Embryonic facial prominence (tissue), 1 donor: ENCODE results near the gene MCC.

Experiments used
- DNase-seq: peaks from one replicate; pipeline ENCODE4 v3.0.0-alpha.2; 2016; ENCODE audit errors: extremely low spot score

The MCC gene

DNA sequence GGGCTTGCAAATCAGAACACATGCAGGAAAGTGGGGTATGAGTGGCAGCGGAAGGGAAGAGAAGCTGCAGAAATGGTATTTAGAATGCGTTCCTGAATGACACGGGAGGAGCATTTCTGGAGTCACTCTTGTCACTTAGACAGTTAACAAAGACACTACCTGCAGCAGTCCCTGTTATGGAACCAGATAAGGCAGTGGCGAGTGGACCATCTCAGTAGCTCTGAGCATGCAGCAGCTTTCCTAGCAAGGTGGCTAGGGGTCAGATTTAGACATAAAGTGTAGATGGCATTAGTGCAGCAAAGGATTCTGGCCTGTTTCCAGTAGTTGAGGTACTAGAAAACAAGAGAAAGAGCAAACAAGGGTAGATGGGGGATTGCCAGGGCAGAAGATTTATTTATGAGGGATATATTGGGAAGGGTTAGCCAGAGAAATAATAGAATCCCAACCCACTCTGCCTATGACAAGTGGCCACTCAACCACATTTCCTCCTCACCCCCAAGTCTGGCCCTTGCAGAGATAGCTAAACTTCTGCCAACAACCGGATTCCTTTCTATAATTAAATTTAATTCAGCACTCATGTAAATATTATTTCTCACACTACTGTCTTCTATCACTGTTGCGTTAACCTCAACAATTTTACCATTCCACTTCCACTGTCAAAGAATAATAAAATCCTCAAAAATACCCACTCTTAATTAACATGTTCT lies 310.0 kb downstream of the MCC start:
- no peak for DNase-seq

- no peak for DNase-seq
These were observed 311.0 kb downstream of the MCC start for GRCh38 chr5:113177225-113177624.

DNA sequence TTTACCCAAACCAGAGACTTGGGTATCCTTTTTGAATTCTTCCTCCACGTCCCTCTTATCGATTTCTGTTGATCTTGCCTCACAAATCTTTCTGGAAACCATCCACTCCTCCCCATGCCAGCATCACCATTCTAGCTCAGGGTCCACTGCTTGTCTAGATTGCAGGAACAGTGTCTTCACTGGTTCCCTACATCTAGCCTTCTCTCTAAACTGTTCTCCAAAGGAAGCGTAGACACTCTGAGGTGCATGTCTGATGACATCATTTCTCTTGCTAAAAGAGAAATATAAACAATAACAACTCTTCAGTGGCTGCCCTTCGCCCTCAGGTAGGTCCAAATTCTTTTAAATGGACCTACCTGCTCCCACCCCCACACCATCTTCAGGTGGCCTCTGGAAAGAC lies 311.5 kb downstream of the MCC start:
- DNase-seq = no peak

DNA sequence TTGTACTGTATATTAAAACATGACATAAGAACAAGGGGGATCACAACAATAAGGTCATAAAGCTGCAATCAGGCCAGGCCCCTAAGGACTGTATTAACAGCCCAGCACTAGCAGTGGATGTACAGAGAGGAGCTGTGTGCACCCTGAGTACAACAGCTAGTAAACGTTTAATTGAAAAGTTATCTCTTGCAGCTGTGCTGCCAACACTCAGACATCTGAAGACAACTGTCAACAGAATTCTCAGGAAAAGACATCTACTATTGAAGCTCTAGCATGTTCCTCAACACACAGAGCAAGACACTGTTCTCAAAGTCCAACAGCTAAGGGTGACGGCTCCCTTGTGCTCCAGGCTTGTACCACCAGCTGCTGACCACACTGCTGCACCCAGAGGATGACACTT lies 312.1 kb downstream of the MCC start:
- DNase-seq = no peak

DNA sequence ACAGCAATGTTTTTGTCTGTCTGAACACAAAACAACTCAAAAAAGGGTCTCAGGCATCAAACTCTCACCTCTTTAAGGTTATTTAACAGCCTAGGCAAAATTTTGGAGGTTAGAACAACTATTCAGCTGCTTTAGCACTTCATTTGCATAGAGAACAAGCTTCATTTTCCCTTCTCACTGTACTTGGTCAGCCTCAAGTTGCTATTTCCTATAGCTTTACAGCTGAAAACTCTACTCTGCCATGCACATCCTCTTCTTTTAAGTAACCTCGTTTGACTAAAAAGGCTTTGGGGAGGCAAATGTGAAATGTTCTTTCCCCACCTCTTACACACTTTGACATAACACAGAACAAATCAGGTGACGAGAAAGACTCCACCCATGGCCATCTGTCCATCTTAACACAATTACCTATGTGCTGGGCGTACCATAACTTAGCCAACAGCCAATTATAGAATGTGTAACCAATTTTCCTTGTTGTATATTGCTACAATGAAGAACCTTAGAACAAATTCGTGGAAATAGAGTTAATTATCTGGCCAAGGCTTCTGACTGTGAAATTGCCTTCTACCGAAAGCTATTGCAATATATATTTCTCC lies 315.9 kb downstream of the MCC start:
- DNase-seq = no peak

- DNase-seq = no peak
These were observed 316.7 kb downstream of the MCC start for GRCh38 chr5:113171520-113171919.

- DNase-seq = no peak
These were observed 317.5 kb downstream of the MCC start for GRCh38 chr5:113170707-113171106.

DNA sequence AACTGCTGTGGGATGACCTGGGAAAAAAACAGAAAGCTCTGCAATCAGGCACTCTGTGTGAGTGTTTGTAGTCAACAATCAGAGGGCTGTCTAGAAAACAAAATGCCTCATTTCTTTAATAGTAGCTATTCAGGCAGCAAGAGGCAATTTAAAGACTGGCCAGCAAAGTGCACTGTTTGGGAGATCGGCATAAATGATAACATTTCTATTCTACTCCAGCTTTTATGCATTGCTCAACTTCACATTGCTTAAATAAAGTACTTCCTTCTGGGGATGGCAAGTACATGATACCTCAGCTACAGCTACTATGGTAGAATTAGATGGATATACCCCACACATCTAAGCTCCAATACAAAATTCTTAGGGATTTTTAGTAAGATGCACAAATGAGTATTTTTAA lies 318.5 kb downstream of the MCC start:
- no peak for DNase-seq

- no peak for DNase-seq
These were observed 320.3 kb downstream of the MCC start for GRCh38 chr5:113167985-113168384.

DNA sequence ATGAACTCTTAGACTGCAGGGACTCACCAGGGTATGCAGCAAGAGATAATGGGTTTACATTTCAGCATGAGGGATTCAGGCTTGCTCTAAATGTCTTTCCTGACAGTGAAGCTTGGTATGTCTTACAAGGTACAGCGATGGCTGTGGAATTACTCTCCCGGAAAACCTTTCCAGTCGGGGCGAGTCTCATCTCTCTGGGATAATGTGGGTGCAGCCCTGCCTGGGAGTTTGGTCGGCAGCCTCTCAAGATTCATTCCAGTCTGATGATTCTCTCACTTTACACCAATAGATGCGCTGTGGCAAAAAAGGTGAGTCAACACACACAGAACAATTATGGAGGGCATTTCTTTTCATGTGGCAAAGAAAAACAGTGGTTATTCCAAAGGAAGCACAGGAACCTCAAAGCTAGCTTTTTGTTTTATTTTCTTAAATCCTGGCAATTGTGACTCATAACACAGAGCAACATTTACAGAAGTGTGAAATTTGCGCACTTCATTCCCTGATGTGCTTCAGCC lies 321.3 kb downstream of the MCC start:
- DNase-seq = no peak

DNA sequence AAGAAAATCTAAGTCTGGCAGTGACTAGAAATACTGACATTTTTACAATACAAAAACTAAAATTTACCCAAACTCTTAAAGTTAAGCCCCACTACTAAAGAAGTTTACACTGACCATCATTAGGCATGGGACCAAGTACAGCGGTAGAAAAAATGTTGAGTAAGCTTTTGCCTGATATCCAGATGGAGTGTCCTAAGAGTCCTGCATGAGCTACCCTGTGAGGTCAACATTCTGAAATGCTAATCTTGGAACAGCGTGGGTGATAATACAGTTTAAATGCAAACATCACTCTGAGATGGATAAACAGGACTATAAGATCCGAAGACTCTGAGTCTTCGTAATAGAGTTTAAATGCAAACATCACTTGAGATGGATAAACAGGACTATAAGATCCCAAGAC lies 322.0 kb downstream of the MCC start:
- DNase-seq = no peak

DNA sequence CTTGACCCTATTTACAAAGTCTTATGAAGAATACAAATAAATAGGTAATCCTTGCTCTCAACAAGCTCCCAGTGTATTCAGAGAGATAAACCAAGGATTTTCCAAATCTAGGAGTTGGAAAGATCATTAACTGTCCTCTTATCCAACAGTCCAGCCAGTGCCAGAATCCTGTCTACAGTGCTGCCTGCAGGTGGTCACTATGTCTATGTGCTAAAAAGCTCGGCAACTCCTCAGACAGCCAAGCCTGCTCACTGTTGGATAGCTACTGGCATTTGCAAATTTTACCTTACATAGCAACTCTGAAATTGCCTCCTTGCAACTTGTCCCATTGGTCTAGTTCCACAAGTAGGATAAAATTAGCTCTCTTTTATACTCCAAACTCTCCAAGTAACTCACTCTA lies 324.2 kb downstream of the MCC start:
- DNase-seq = no peak

DNA sequence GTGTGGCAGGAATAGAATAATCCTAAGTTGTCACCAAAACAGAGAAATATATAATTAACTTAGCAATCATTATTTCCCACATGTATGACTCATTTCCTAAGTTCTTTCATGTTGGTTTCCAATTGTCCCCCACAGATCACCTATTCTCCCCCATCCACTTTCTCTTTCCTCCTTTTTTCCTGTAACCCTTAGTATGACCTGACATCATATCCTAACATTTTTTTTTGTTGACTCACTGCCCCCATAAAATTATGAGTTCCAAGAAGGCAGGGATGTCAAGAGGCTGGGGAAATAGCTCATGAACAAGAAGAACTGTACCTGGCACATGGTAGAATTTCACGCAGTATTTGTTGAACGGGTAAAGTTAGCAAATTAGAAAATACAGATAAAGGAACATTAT lies 324.9 kb downstream of the MCC start:
- DNase-seq = no peak

DNA sequence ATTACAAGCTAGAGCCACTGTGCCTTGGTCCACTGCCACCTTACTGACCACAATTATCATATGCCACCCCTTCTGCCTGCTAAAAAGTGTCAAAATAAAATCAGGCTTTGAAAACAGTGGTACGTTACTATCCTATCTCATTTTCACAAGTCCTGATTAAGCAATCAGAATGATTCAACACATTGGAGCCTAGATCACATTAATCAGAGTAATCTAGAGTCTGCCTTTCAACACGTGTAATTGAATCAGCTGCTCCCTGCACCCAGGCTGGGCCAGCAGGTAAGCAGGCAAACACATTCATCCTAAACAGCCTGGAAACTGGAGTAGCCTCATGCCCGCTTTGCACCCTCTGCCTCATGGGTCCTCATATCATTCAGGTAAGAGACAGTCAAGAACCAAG lies 325.5 kb downstream of the MCC start:
- DNase-seq = no peak

DNA sequence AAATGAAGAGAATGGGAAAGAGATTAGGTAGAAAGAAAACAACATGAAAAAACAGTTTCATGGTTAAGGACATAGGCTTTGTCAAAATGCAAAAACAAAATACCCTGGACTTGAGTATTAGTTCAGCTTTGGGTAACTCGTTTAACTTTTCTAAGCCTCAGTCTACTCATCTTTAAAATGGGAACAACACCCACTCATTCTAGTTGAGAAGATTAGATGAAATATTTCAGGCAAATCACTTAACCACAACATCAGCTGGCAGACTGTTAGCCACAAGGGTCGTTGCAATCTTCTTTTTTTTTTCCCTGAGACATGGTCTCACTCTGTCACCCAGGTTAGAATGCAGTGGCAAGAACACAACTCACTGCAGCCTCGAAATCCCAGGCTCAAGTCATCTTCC lies 326.0 kb downstream of the MCC start:
- no peak for DNase-seq

DNA sequence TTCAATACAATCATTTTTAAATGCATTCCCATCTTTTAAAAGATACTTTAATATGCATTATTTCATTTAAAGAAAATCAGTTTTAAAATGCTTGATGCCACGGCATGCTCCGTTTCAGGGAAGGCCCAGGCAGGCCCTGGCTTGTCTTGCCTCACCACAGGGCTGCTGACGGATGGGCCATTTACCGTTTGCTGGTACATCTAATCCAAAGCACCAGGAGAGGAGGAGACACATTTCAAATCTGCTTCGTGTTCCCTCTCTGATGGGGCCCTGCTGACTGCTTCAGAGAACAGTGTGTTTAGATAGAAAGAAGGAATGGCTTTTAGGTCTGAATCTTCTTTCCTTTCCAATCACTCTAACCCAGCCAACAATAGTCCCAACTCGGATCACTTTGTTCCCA lies 326.4 kb downstream of the MCC start:
- no peak for DNase-seq

- DNase-seq = no peak
These were observed 330.4 kb downstream of the MCC start for GRCh38 chr5:113157886-113158285.

DNA sequence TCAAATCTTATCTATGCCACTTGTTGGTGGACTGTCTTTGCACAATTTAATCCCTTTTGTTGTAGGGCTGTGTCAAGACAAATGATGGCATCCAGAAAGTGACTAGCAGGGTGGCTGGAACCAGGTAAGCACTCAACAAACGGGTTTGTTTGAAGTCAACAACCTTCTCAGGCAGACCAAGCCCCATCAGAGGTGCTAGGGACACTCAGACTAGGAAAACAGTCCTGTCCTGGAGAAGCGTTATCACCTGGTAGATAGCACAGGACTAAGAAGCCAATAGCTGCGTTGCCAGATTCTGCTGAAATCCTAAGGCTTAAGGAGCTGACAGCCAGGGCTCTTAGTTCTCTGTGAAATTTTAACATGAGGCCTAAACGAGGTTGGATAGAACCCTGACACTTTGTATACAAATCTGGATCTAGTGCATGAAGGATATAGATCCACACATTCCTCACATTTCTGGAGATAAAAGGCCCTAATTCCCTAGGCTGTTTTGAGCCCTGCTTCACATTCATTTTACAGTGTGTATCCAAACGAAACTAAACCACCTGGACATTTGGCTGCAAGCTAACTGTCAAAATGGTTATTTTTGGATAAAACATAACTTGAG lies 331.9 kb downstream of the MCC start:
- no peak for DNase-seq

GRCh38 chr5:113153512-113154097 lies 334.6 kb downstream of the MCC start:
- DNase-seq = no peak

DNA sequence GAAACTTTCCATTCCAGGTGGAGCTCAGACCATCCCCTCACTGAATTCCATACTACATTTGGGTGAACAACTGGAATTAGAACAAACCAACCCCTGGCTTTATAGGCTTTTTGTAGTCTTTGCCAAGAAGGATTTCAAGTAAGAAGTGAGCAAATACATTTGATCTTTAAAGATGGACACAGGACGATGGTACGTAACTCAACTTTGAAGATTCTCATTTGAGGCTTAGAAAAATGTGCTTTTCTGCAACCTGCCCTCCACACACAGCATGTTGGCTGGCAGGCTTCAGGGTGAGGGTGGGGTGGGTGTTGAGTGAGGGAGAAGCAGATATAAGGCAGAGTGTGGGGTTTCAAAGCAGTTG lies 335.9 kb downstream of the MCC start:
- DNase-seq = no peak

DNA sequence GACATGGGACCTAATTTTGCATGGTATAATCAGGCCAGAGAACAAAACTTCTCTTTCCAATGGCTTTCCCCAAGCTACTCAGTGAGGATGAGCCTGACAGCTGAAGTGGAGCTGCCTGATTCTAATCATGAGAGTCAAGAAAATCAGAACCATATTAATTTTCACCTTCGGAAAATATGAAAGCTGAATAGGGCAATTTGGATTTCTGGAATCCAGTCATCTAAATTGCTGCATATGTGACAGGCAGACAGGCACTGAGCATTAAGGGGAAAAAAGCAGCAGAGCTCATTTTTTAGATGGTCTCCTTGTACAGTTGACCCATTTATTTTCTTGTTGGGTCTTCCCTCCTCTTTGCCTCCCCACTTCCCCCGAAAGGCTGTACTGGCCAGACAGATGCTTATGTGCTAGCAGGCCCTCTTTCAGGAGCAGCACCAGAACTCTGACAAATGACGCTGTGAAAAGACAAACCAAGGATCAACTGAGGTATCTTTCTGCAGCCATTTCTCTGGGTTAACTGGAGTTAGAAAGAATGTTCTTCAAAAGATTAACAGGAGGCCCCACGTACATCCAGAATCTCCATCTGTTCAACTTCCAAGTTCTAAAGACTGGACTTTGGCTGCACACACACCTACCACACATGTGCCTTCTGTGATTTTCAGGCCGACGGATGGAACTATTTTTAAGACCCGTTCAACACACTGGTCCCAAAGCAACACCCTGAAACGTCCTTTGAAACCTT lies 336.4 kb downstream of the MCC start:
- DNase-seq = no peak

DNA sequence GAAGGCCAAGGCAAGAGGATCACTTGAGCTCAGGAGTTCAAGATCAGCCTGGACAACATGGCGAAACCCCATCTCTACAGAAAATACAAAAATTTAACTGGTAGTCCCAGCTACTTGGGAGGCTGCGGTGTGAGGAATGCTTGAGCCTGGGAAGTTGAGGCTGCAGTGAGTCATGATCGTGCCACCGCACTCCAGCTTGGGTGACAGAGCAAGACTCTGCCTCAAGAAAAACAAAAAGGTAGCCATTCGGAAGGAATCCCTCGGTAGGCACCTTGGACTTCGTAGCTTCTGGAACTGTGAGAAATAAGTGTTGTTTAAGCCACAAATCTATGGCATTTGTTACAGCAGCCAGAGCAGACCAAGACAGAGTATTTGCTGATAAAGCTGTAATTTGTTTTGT lies 337.4 kb downstream of the MCC start:
- DNase-seq = no peak
